ENCODE measurements around the gene CCDC188. TPM values are rescaled to one million over a fixed set of nuclear protein-coding genes. Genes with fewer than 3 reads are reported as not detected.

Gene CCDC188
- total RNA-seq, 1 experiment from 2014 or later, result not detected

- H3K23me2 ChIP-seq (ENCODE audit: insufficient read length, low read depth, low read length, poor library complexity, severe bottlenecking), result peaks cover 4% of the 10 kb centered on the region
- no CpG with 5 or more reads among the region's 3 CpGs for WGBS (ENCODE audit: extremely low coverage, insufficient read length, low lambda C conversion rate)
- no peak overlapping the region for H4K8ac ChIP-seq (replicated peaks; ENCODE audit: insufficient read length, low read depth, low read length)
- H2BK15ac ChIP-seq (ENCODE audit: low read depth, low read length), result no peak overlapping the region
- no peak overlapping the region for H4K91ac ChIP-seq (ENCODE audit: insufficient read length, low read depth, low read length)
- no peaks in the 10 kb centered on the region for H3K9me3 Mint-ChIP-seq
- no peak overlapping the region for H3K4me3 Mint-ChIP-seq
- no peak overlapping the region for H2AK5ac ChIP-seq (ENCODE audit: insufficient read length, low read length)
- TF ChIP-seq CTCF (conservative IDR thresholded peaks at IDR 0.05), result no peak
- H2AFZ ChIP-seq (ENCODE audit: low read length), result no peak overlapping the region
- H4K5ac ChIP-seq (ENCODE audit: insufficient read length, low read depth, low read length), result no peak overlapping the region
- no peak overlapping the region for H3T11ph ChIP-seq (ENCODE audit: low read length)
- no peaks in the 10 kb centered on the region; the same call in 1 of the 2 replicates for H3K27me3 Mint-ChIP-seq (ENCODE audit: low read depth)
- no peak overlapping the region for H2BK20ac ChIP-seq (ENCODE audit: low read depth, low read length, poor library complexity, severe bottlenecking)
- H3K56ac ChIP-seq (ENCODE audit: insufficient read length, low read depth, low read length), result no peak overlapping the region
- H2BK120ac ChIP-seq (ENCODE audit: low read depth, low read length, poor library complexity, severe bottlenecking), result no peak overlapping the region
- H3K4ac ChIP-seq (ENCODE audit: low read depth, low read length), result no peak overlapping the region
- no peak overlapping the region for H2BK5ac ChIP-seq (ENCODE audit: insufficient read length, low read length)
- no peak overlapping the region for H2BK12ac ChIP-seq (ENCODE audit: insufficient read length, low read depth, low read length)
- no peaks in the 10 kb centered on the region for H3K27me3 ChIP-seq (ENCODE audit: insufficient read depth, low read length)
- H3K27ac ChIP-seq (ENCODE audit: insufficient read length, low read depth, low read length), result no peak overlapping the region
- no peak overlapping the region for H3K4me2 ChIP-seq (ENCODE audit: insufficient read depth, insufficient read length, low read length)
- no peaks in the 10 kb centered on the region for H3K79me2 ChIP-seq (ENCODE audit: insufficient read depth, low read length)
- peaks cover under 1% of the 10 kb centered on the region for H3K79me1 ChIP-seq (ENCODE audit: insufficient read depth, low read depth, low read length, poor library complexity, severe bottlenecking)
- H3K9me3 ChIP-seq (ENCODE audit: control insufficient read depth, low read depth, low read length), result no peaks in the 10 kb centered on the region
- no peak overlapping the region for H3K14ac ChIP-seq (ENCODE audit: insufficient read depth, low read length)
- H3K18ac ChIP-seq (ENCODE audit: insufficient read length, low read depth, low read length), result no peak overlapping the region
- no peak overlapping the region for H3K23ac ChIP-seq (ENCODE audit: insufficient read length, low read depth, low read length)
- H3K27ac Mint-ChIP-seq, result no peak overlapping the region
- DNase-seq, result no peak
- peaks cover 8% of the 10 kb centered on the region in 2 experiments for H3K4me1 Mint-ChIP-seq
- H3K36me3 Mint-ChIP-seq (ENCODE audit: insufficient read depth in 1 of 3, low read depth in 3 of 3), result peaks cover 17 to 36% (median 32%) of the 10 kb centered on the region in 3 experiments; a peak in 6 of 7 replicates
- no peaks in the 10 kb centered on the region for H3K4me1 ChIP-seq (ENCODE audit: insufficient read depth, low read length)
- peaks cover 2% of the 10 kb centered on the region for H4K20me1 ChIP-seq (ENCODE audit: control insufficient read depth, insufficient read depth, insufficient read length)
- H3K9ac ChIP-seq (ENCODE audit: extremely low read depth, insufficient read length, low read length), result no peak overlapping the region
Measured at GRCh38 chr22:20129747-20130014, 21.2 kb downstream of the CCDC188 start.

Data from H9 (cell line).